Liver (tissue), 9 donors: ENCODE data around the gene RNF217. TPM values are rescaled to one million over a fixed set of nuclear protein-coding genes. Genes with fewer than 3 reads are reported as not detected.

Experiments
- DNase-seq: peaks from one replicate; pipeline ENCODE4 v3.0.0-alpha.2; 2017; ENCODE audit warnings: low spot score
- H3K27ac ChIP-seq, 2 donors: one replicate each; pipeline ENCODE4 v1.7.0; 2013; ENCODE audit warnings: inconsistent platforms in 2 of 2, low read length in 2 of 2, control low read depth in 1 of 2, low read depth in 1 of 2, mild to moderate bottlenecking in 1 of 2
- H3K27me3 ChIP-seq, 4 donors: one replicate each; pipeline versions ENCODE4 v1.6.1 to v1.7.0; 2013; ENCODE audit warnings: low read length in 3 of 4, inconsistent platforms in 1 of 4, mild to moderate bottlenecking in 1 of 4, moderate library complexity in 1 of 4; ENCODE audit not compliant: control insufficient read depth in 4 of 4, insufficient read depth in 4 of 4
- H3K36me3 ChIP-seq, 4 donors: one replicate each; pipeline versions ENCODE4 v1.6.1 to v1.7.0; 2013; ENCODE audit warnings: low read length in 3 of 4, mild to moderate bottlenecking in 3 of 4, low read depth in 1 of 4, moderate library complexity in 1 of 4; ENCODE audit not compliant: control insufficient read depth in 4 of 4, insufficient read depth in 3 of 4
- H3K4me1 ChIP-seq, 4 donors: one replicate each; pipeline versions ENCODE4 v1.6.1 to v1.7.0; 2013; ENCODE audit warnings: low read length in 3 of 4, mild to moderate bottlenecking in 3 of 4, moderate library complexity in 1 of 4; ENCODE audit not compliant: control insufficient read depth in 4 of 4, insufficient read depth in 4 of 4
- H3K4me3 ChIP-seq, 3 donors: one replicate each; pipeline versions ENCODE4 v1.6.1 to v1.7.0; 2013; ENCODE audit warnings: low read length in 3 of 3, control low read depth in 1 of 3, low read depth in 1 of 3, mild to moderate bottlenecking in 1 of 3
- H3K9ac ChIP-seq, 2 donors: one replicate each; pipeline ENCODE4 v1.7.0; 2013; ENCODE audit warnings: low read length in 2 of 2, mild to moderate bottlenecking in 2 of 2, moderate library complexity in 2 of 2, control low read depth in 1 of 2, low read depth in 1 of 2
- H3K9me3 ChIP-seq, 4 donors: one replicate each; pipeline versions ENCODE4 v1.6.1 to v1.7.0; 2013; ENCODE audit warnings: low read length in 3 of 4; ENCODE audit not compliant: control insufficient read depth in 4 of 4
- ATF3 ChIP-seq: IDR thresholded peaks from 2 replicates; pipeline ENCODE4 v1.6.1; 2016; ENCODE audit warnings: antibody characterized with exemption
- CTCF ChIP-seq: fragments of 150-350 bp; IDR thresholded peaks from 2 replicates; pipeline ENCODE4 v1.5.1; 2017; ENCODE audit warnings: improper control_type of control experiment, low read depth, low read length; ENCODE audit not compliant: missing input control
- EGR1 ChIP-seq, 2 donors: IDR thresholded peaks; 2 replicates each; pipeline ENCODE4 v1.6.1; 2016 to 2018; ENCODE audit warnings: antibody characterized with exemption in 2 of 2, low read depth in 2 of 2
- FOXA1 ChIP-seq: IDR thresholded peaks from 2 replicates; pipeline ENCODE4 v1.6.1; 2016; ENCODE audit warnings: antibody characterized with exemption
- HNF4A ChIP-seq, 2 donors: conservative IDR thresholded peaks; 2 replicates each; pipeline ENCODE4 v1.6.1; 2016; ENCODE audit warnings: antibody characterized with exemption in 2 of 2, mild to moderate bottlenecking in 2 of 2
- HNF4G ChIP-seq: IDR thresholded peaks from 2 replicates; pipeline ENCODE4 v1.6.1; 2016; ENCODE audit warnings: antibody characterized with exemption
- JUND ChIP-seq, 2 donors: IDR thresholded peaks; 2 replicates each; pipeline ENCODE4 v1.6.1; 2016; ENCODE audit warnings: antibody characterized with exemption in 2 of 2
- MAX ChIP-seq: IDR thresholded peaks from 2 replicates; pipeline ENCODE4 v1.6.1; 2016; ENCODE audit warnings: antibody characterized with exemption
- NR2F2 ChIP-seq: IDR thresholded peaks from 2 replicates; pipeline ENCODE4 v1.6.1; 2016; ENCODE audit warnings: antibody characterized with exemption
- RAD21 ChIP-seq, 2 donors: IDR thresholded peaks; 2 replicates each; pipeline ENCODE4 v1.6.1; 2016; ENCODE audit warnings: antibody characterized with exemption in 2 of 2, mild to moderate bottlenecking in 2 of 2
- RXRA ChIP-seq, 2 donors: IDR thresholded peaks; 2 replicates each; pipeline ENCODE4 v1.6.1; 2017 to 2018; ENCODE audit warnings: antibody characterized with exemption in 2 of 2, mild to moderate bottlenecking in 1 of 2
- SP1 ChIP-seq: IDR thresholded peaks from 2 replicates; pipeline ENCODE4 v1.6.1; 2018; ENCODE audit warnings: antibody characterized with exemption, mild to moderate bottlenecking
- TAF1 ChIP-seq: conservative IDR thresholded peaks from 2 replicates; pipeline ENCODE4 v1.6.1; 2016; ENCODE audit warnings: antibody characterized with exemption, mild to moderate bottlenecking
- YY1 ChIP-seq: IDR thresholded peaks from 2 replicates; pipeline ENCODE4 v1.6.1; 2016; ENCODE audit warnings: antibody characterized with exemption, mild to moderate bottlenecking
- ZBTB33 ChIP-seq: IDR thresholded peaks from 2 replicates; pipeline ENCODE4 v1.6.1; 2016; ENCODE audit warnings: antibody characterized with exemption
- WGBS: extraction: QIAGEN DNeasy Blood & Tissue Kit; methylation state at CpG from one replicate; pipeline ENCODE4 v1.1.7; 2013; 5-methylcytosine and 5-hydroxymethylcytosine counted together
- polyA plus RNA-seq, 2 donors: library from polyadenylated mRNA; stranded (reverse) in 1 of 2; unstranded in 1 of 2; fragments of 200-250 nt in 1 of 2; fragments of >200 nt in 1 of 2; fragmentation: Nextera tagmentation in 1 of 2; extraction: Ambion mirVana in 1 of 2; gene quantifications; one replicate each; pipeline versions ENCODE4 v1.2.1 to v1.2.3, GENCODE V29; 2013 to 2015
- total RNA-seq, 2 donors: library from RNA; depleted of rRNA; stranded (reverse); fragments of >200 nt; gene quantifications; one replicate each; pipeline ENCODE4 v1.2.3, GENCODE V29; 2014
- donor health status: healthy.
- donor health status: healthy.
- donor health status: healthy.
- donor health status: healthy.
- donor health status: healthy.

Gene RNF217
- total and polyA plus RNA-seq, 4 donors = 2.3 to 18.3 (median 4.1) TPM

GRCh38 chr6:125044066-125044465 is 81.8 kb downstream of the RNF217 start:
- H3K36me3 ChIP-seq = peaks cover 0 to 11% (median 7%) of the 10 kb centered on the region in 4 donors
- TF ChIP-seq MAX (no peak), FOXA1 (no peak), ATF3 (no peak), CTCF (no peak), SP1 (no peak), JUND (IDR thresholded peaks at IDR 0.05) (no peak)
- H3K4me3 ChIP-seq = no peak overlapping the region
- no peak overlapping the region for H3K27ac ChIP-seq
- WGBS = 64% methylated on average over 3 of the region's 3 CpGs
- H3K9ac ChIP-seq = no peak overlapping the region
- H3K9me3 ChIP-seq = no peaks in the 10 kb centered on the region
- H3K27me3 ChIP-seq = no peaks in the 10 kb centered on the region
- H3K4me1 ChIP-seq = peaks cover 0 to 1% (median 0%) of the 10 kb centered on the region in 4 donors
- no peak for DNase-seq

- no peaks in the 10 kb centered on the region for H3K9me3 ChIP-seq
- DNase-seq = no peak
- H3K27me3 ChIP-seq = no peaks in the 10 kb centered on the region
- no peak overlapping the region for H3K9ac ChIP-seq
- WGBS = 96% methylated on average over 2 of the region's 2 CpGs
- no peak overlapping the region for H3K27ac ChIP-seq
- TF ChIP-seq RXRA (IDR thresholded peaks at IDR 0.05) (no peak), CTCF (no peak), RAD21 (IDR thresholded peaks at IDR 0.05) (no peak), HNF4G (no peak), MAX (no peak)
- no peak overlapping the region for H3K4me3 ChIP-seq
- peaks cover 0 to 1% (median 0%) of the 10 kb centered on the region in 4 donors for H3K4me1 ChIP-seq
- peaks cover 0 to 14% (median 7%) of the 10 kb centered on the region in 4 donors for H3K36me3 ChIP-seq
Measured at GRCh38 chr6:125044667-125045066, 82.4 kb downstream of the RNF217 start.

GRCh38 chr6:125046107-125046925 is 84.1 kb downstream of the RNF217 start:
- peaks cover 0 to 14% (median 7%) of the 10 kb centered on the region in 4 donors for H3K36me3 ChIP-seq
- WGBS = 92% methylated on average over 7 of the region's 7 CpGs
- no peaks in the 10 kb centered on the region for H3K27me3 ChIP-seq
- no peaks in the 10 kb centered on the region for H3K9me3 ChIP-seq
- no peak overlapping the region for H3K9ac ChIP-seq
- no peak for DNase-seq
- peaks cover 0 to 1% (median 0%) of the 10 kb centered on the region in 4 donors for H3K4me1 ChIP-seq
- H3K4me3 ChIP-seq = no peak overlapping the region
- TF ChIP-seq HNF4G = no peak
- TF ChIP-seq NR2F2 = no peak
- TF ChIP-seq TAF1 = no peak
- TF ChIP-seq YY1 = no peak
- TF ChIP-seq EGR1 (IDR thresholded peaks at IDR 0.05; ENCODE audit: low read depth in 2 of 2) = no peak
- no peak for TF ChIP-seq JUND (IDR thresholded peaks at IDR 0.05)
- TF ChIP-seq FOXA1 = no peak
- TF ChIP-seq RAD21 (IDR thresholded peaks at IDR 0.05) = no peak
- TF ChIP-seq ATF3 = no peak
- no peak for TF ChIP-seq ZBTB33
- TF ChIP-seq HNF4A (conservative IDR thresholded peaks at IDR 0.05) = no peak
- no peak overlapping the region for H3K27ac ChIP-seq
